OCI-LY7 (cell line): ENCODE measurements around the gene ANKFY1. TPM values are rescaled to one million over a fixed set of nuclear protein-coding genes. Genes with fewer than 3 reads are reported as not detected.

Experiments used
- BruUV-seq: library from RNA; stranded (reverse); fragments of 400-500 nt; replicated peaks from 2 replicates; lab custom pipeline; 2021; lab: Mats Ljungman, UMichigan
- CTCF ChIA-PET: fragments of 300-600 bp; sonication (Branson Sonifier 250); formaldehyde crosslinking; loops from one replicate; lab custom pipeline; 2022; ENCODE audit warnings: antibody characterized with exemption; ENCODE audit not compliant: unreplicated experiment; lab: Charles Lee
- POLR2A ChIA-PET: fragments of 300-600 bp; sonication (Branson Sonifier 250); formaldehyde crosslinking; loops from one replicate; lab custom pipeline; 2022; ENCODE audit warnings: antibody characterized with exemption; lab: Charles Lee
- DNase-seq: peaks from one replicate; pipeline ENCODE4 v3.0.0-alpha.2; 2015; ENCODE audit warnings: low spot score
- H2AFZ ChIP-seq: fragments of 200-600 bp; sonication (generic), shearing (Covaris generic); 2 replicates; pipeline ENCODE4 v1.6.1; 2014; ENCODE audit warnings: mild to moderate bottlenecking, antibody characterized with exemption, low read length, moderate library complexity
- H3K27ac ChIP-seq: fragments of 200-600 bp; sonication (generic); 2 replicates; pipeline ENCODE4 v1.5.1; 2014; ENCODE audit warnings: mixed run types, low read depth, mild to moderate bottlenecking, moderate library complexity, low read length, inconsistent platforms; ENCODE audit not compliant: poor library complexity, severe bottlenecking
- H3K36me3 ChIP-seq: fragments of 200-600 bp; sonication (generic); 2 replicates; pipeline ENCODE4 v1.6.1; 2014; ENCODE audit warnings: mild to moderate bottlenecking, antibody characterized with exemption, low read length, moderate library complexity, mixed read lengths; ENCODE audit not compliant: insufficient read depth
- H3K4me1 ChIP-seq: fragments of 200-600 bp; sonication (generic); 2 replicates; pipeline ENCODE4 v1.5.1; 2014; ENCODE audit warnings: mild to moderate bottlenecking, low read length; ENCODE audit not compliant: insufficient read depth, poor library complexity, severe bottlenecking
- H3K4me2 ChIP-seq: fragments of 200-600 bp; sonication (generic); 2 replicates; pipeline ENCODE4 v1.6.1; 2014; ENCODE audit warnings: mild to moderate bottlenecking, low read length
- H3K4me3 ChIP-seq: fragments of 200-600 bp; sonication (generic); 2 replicates; pipeline ENCODE4 v1.5.1; 2014; ENCODE audit warnings: mild to moderate bottlenecking, low read depth, low read length; ENCODE audit not compliant: poor library complexity, severe bottlenecking
- H3K79me2 ChIP-seq: fragments of 200-600 bp; sonication (generic); 2 replicates; pipeline ENCODE4 v1.6.1; 2016; ENCODE audit warnings: low read depth, mild to moderate bottlenecking, low read length, moderate library complexity, mixed read lengths; ENCODE audit not compliant: insufficient read depth
- H3K9me2 ChIP-seq: fragments of 200-600 bp; sonication (generic); 2 replicates; pipeline ENCODE4 v1.6.1; 2016; ENCODE audit warnings: mild to moderate bottlenecking, low read length, mixed read lengths; ENCODE audit not compliant: insufficient read depth
- H3K9me3 ChIP-seq: fragments of 200-600 bp; sonication (generic); 2 replicates; pipeline ENCODE4 v1.6.1; 2014; ENCODE audit warnings: mild to moderate bottlenecking, mixed run types, low read length, mixed read lengths
- H4K20me1 ChIP-seq: fragments of 200-600 bp; sonication (generic); 2 replicates; pipeline ENCODE4 v1.6.1; 2014; ENCODE audit warnings: mild to moderate bottlenecking, antibody characterized with exemption, low read length, moderate library complexity, mixed read lengths; ENCODE audit not compliant: insufficient read depth
- CTCF ChIP-seq: fragments of 200-600 bp; sonication (generic); conservative IDR thresholded peaks from 2 replicates; pipeline ENCODE4 v1.5.1; 2014; ENCODE audit warnings: mild to moderate bottlenecking, antibody characterized with exemption, low read length, moderate library complexity, mixed read lengths
- EZH2phosphoT487 ChIP-seq: fragments of 200-600 bp; sonication (generic); IDR thresholded peaks from 2 replicates; pipeline ENCODE4 v1.6.1; 2018; ENCODE audit warnings: low read depth, borderline replicate concordance, mild to moderate bottlenecking, mixed run types, antibody characterized with exemption, low read length, moderate library complexity, mixed read lengths
- intact Hi-C: fragments of 100-400 bp; cut with micrococcal nuclease; formaldehyde crosslinking; loops from one replicate; pipeline ENCODE4 v1.10.0; 2022; ENCODE audit not compliant: unreplicated experiment
- total RNA-seq, 2 experiments: library from RNA; depleted of rRNA in 1 of 2; stranded (reverse); fragments of >200 nt in 1 of 2; shearing (Covaris generic) in 1 of 2; gene quantifications; 2 replicates each; pipeline ENCODE4 v1.2.3, GENCODE V29; 2014 to 2022

The ANKFY1 gene
- total RNA-seq, 2 experiments from 2014 or later: 25.9 to 56.7 TPM

DNA sequence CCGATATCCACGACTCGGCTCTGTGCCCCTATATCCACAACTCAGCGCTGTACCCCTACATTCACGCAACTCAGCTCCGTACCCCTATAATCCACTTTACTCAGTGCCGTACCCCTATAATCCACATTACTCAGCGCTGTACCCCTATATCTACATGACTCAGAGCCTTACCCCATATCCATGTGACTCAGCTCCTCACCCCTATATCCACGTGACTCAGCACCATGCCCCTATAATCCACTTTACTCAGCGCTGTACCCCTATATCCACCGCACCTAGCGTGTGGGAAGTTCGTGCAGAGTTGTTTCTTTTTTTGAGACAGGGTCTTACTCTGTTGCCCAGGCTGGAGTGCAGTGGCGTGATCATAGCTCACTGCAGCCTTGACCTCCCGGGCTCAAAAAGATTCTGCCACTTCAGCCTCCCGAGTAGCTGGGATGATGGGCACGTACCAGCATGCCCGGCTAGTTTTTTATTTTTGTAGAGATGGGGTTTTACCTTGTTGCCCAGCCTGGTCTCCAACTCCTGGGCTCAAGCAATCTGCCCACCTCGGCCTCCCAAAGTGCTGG, 103.4 kb downstream of the ANKFY1 start:
- H3K36me3 ChIP-seq: peaks cover 15% of the 10 kb centered on the region; the same call in 1 of the 2 replicates
- POLR2A ChIA-PET: interaction anchor here (0.6 to 1.2 kb wide), 2 partner anchors 10 to 173 kb away, joined by 3 read pairs; no protein-coding TSS in a partner anchor

GRCh38 chr17:4159761-4160160, 104.0 kb downstream of the ANKFY1 start:
- intact Hi-C loops: no loop called here
- H3K27ac ChIP-seq: no peak overlapping the region
- no peak overlapping the region for H3K4me3 ChIP-seq
- no peak for TF ChIP-seq EZH2phosphoT487
- no peak for TF ChIP-seq CTCF
- ChIA-PET POLR2A (no interaction called here), CTCF (interaction anchor here (0.6 kb wide), 1 partner anchor 203 kb away, joined by 5 read pairs; no protein-coding TSS in a partner anchor)
- H3K79me2 ChIP-seq: no peaks in the 10 kb centered on the region
- no peaks in the 10 kb centered on the region for H4K20me1 ChIP-seq
- no peaks in the 10 kb centered on the region for H3K9me2 ChIP-seq
- no peak overlapping the region for H2AFZ ChIP-seq
- H3K4me2 ChIP-seq: no peak overlapping the region
- peaks cover 9% of the 10 kb centered on the region; the same call in 1 of the 2 replicates for H3K36me3 ChIP-seq
- no peak for DNase-seq
- BruUV-seq: no TSS peak
- no peaks in the 10 kb centered on the region for H3K9me3 ChIP-seq
- peaks cover 9% of the 10 kb centered on the region for H3K4me1 ChIP-seq

More for the DNA sequence above, 103.4 kb downstream of the ANKFY1 start:
- H2AFZ ChIP-seq: no peak overlapping the region
- no peak for DNase-seq
- peaks cover 9% of the 10 kb centered on the region for H3K4me1 ChIP-seq
- no peak for TF ChIP-seq EZH2phosphoT487
- H3K9me2 ChIP-seq: no peaks in the 10 kb centered on the region
- H3K4me3 ChIP-seq: no peak overlapping the region
- H4K20me1 ChIP-seq: no peaks in the 10 kb centered on the region
- H3K79me2 ChIP-seq: no peaks in the 10 kb centered on the region
- CTCF ChIA-PET: no interaction called here
- H3K4me2 ChIP-seq: no peak overlapping the region
- no peak overlapping the region for H3K27ac ChIP-seq
- intact Hi-C loops: no loop called here
- no peaks in the 10 kb centered on the region for H3K9me3 ChIP-seq
- BruUV-seq: no TSS peak

DNA sequence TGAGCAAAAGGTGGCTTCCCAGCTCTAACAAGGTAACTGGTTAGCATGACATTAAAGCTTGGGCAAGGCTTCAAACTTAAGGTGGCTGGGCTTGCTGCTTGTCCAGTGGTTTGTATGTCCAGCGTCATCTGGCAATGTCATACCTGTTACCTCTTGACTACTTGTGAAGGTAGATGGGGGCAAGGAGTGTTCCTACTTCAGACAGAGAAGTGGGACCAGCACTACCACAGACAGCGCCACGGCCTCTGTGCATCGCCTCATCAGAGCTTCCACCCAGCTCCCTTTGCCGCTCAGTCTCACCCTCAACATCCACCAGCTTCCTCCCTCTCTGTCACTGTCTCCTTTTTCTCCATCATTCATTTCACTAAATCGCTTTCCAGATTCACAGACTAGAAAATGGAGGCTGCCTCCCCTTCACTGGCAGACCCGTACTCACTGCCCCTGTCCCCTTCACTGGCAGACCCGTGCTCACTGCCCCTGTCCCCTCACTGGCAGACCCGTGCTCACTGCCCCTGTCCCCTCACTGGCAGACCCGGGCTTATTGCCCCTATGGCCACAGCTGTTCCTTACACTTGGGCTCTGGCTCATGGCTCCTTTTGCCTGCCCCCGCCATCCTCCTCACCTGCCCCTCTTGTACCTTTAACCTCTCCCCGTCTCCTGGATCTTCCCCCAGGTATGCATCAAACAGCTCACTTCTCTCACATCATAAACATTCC, 106.0 kb downstream of the ANKFY1 start:
- H3K9me3 ChIP-seq: no peaks in the 10 kb centered on the region
- no peaks in the 10 kb centered on the region for H3K79me2 ChIP-seq
- peaks cover 4% of the 10 kb centered on the region for H3K4me1 ChIP-seq
- DNase-seq: no peak
- ChIA-PET POLR2A (no interaction called here), CTCF (no interaction called here)
- H3K4me3 ChIP-seq: no peak overlapping the region
- TF ChIP-seq EZH2phosphoT487 (no peak), CTCF (no peak)
- no peaks in the 10 kb centered on the region for H4K20me1 ChIP-seq
- intact Hi-C loops: no loop called here
- H3K27ac ChIP-seq: no peak overlapping the region
- no TSS peak for BruUV-seq
- no peak overlapping the region for H2AFZ ChIP-seq
- no peaks in the 10 kb centered on the region for H3K36me3 ChIP-seq
- no peak overlapping the region for H3K4me2 ChIP-seq
- H3K9me2 ChIP-seq: no peaks in the 10 kb centered on the region
